ENCODE results near the gene CBL.

The CBL gene

GRCh38 chr11:119277660-119278059 is 71.5 kb downstream of the CBL start:
- no peak for DNase-seq

GRCh38 chr11:119282495-119282894 is 76.4 kb downstream of the CBL start:
- no peak for DNase-seq

GRCh38 chr11:119284344-119285157 is 78.4 kb downstream of the CBL start:
- DNase-seq, result no peak

- no peak for DNase-seq
These were observed 79.3 kb downstream of the CBL start for GRCh38 chr11:119285431-119285830.

GRCh38 chr11:119288219-119288618 is 82.1 kb downstream of the CBL start:
- no peak for DNase-seq

GRCh38 chr11:119290894-119291497 is 84.9 kb downstream of the CBL start:
- no peak for DNase-seq

GRCh38 chr11:119293461-119293860 is 87.3 kb downstream of the CBL start:
- DNase-seq, result no peak

GRCh38 chr11:119295178-119295577 is 89.0 kb downstream of the CBL start:
- DNase-seq, result no peak

- no peak for DNase-seq
These were observed 91.8 kb downstream of the CBL start for GRCh38 chr11:119297938-119298337.

GRCh38 chr11:119298726-119299125 is 92.6 kb downstream of the CBL start:
- no peak for DNase-seq

- no peak for DNase-seq
These were observed 93.3 kb downstream of the CBL start for GRCh38 chr11:119299416-119299815.

- DNase-seq, result no peak
These were observed 94.2 kb downstream of the CBL start for GRCh38 chr11:119300198-119300964.

GRCh38 chr11:119303227-119303718 is 97.1 kb downstream of the CBL start:
- no peak for DNase-seq

GRCh38 chr11:119305556-119306372 is 99.6 kb downstream of the CBL start:
- no peak for DNase-seq

GRCh38 chr11:119306373-119306890 is 100.3 kb downstream of the CBL start:
- no peak for DNase-seq

GRCh38 chr11:119307219-119307618 is 101.1 kb downstream of the CBL start:
- no peak for DNase-seq

GRCh38 chr11:119307974-119308373 is 101.8 kb downstream of the CBL start:
- no peak for DNase-seq

- no peak for DNase-seq
These were observed 103.3 kb downstream of the CBL start for GRCh38 chr11:119309411-119309810.

GRCh38 chr11:119309953-119310681 is 104.0 kb downstream of the CBL start:
- no peak for DNase-seq

- no peak for DNase-seq
These were observed 104.5 kb downstream of the CBL start for GRCh38 chr11:119310682-119311052.

- DNase-seq, result no peak
These were observed 108.6 kb downstream of the CBL start for GRCh38 chr11:119314726-119315125.

Measured in GDM1 (cell line).